Measurements from ENCODE around the gene PRIMPOL. TPM values are rescaled to one million over a fixed set of nuclear protein-coding genes. Genes with fewer than 3 reads are reported as not detected.

Gene PRIMPOL
- total RNA-seq, 1 donor from 2014 or later, result 19.0 TPM

GRCh38 chr4:184671101-184671500 is 21.6 kb downstream of the PRIMPOL start:
- H3K4me1 Mint-ChIP-seq (ENCODE audit: low read depth), result no peaks in the 10 kb centered on the region
- TF ChIP-seq CTCF (IDR thresholded peaks at IDR 0.05; ENCODE audit: unreplicated experiment), result no peak
- DNase-seq (ENCODE audit: low spot score, unreplicated experiment), result no peak
- no peak overlapping the region for H3K4me3 Mint-ChIP-seq (ENCODE audit: low read depth)
- no peaks in the 10 kb centered on the region for H3K9me3 Mint-ChIP-seq (ENCODE audit: low read depth)
- peaks cover 13% of the 10 kb centered on the region for H3K36me3 Mint-ChIP-seq (ENCODE audit: insufficient read depth)
- H3K27ac Mint-ChIP-seq, result no peak overlapping the region
- no peaks in the 10 kb centered on the region for H3K27me3 Mint-ChIP-seq

- no peaks in the 10 kb centered on the region for H3K27me3 Mint-ChIP-seq
- TF ChIP-seq CTCF (IDR thresholded peaks at IDR 0.05; ENCODE audit: unreplicated experiment), result no peak
- peaks cover 13% of the 10 kb centered on the region for H3K36me3 Mint-ChIP-seq (ENCODE audit: insufficient read depth)
- no peaks in the 10 kb centered on the region for H3K9me3 Mint-ChIP-seq (ENCODE audit: low read depth)
- H3K27ac Mint-ChIP-seq, result no peak overlapping the region
- DNase-seq (ENCODE audit: low spot score, unreplicated experiment), result no peak
- no peaks in the 10 kb centered on the region for H3K4me1 Mint-ChIP-seq (ENCODE audit: low read depth)
- no peak overlapping the region for H3K4me3 Mint-ChIP-seq (ENCODE audit: low read depth)
Observed at GRCh38 chr4:184672741-184673140, 23.2 kb downstream of the PRIMPOL start.

- Mint-ChIP-seq H3K4me1 (ENCODE audit: low read depth) (no peaks in the 10 kb centered on the region), H3K27ac (no peak overlapping the region), H3K36me3 (ENCODE audit: insufficient read depth) (peaks cover 7% of the 10 kb centered on the region), H3K27me3 (no peaks in the 10 kb centered on the region), H3K9me3 (ENCODE audit: low read depth) (no peaks in the 10 kb centered on the region), H3K4me3 (ENCODE audit: low read depth) (no peak overlapping the region)
- TF ChIP-seq CTCF (IDR thresholded peaks at IDR 0.05; ENCODE audit: unreplicated experiment), result no peak
- DNase-seq (ENCODE audit: low spot score, unreplicated experiment), result no peak
Observed at GRCh38 chr4:184674011-184674410, 24.5 kb downstream of the PRIMPOL start.

GRCh38 chr4:184675018-184675417 is 25.5 kb downstream of the PRIMPOL start:
- DNase-seq (ENCODE audit: low spot score, unreplicated experiment), result no peak
- Mint-ChIP-seq H3K9me3 (ENCODE audit: low read depth) (peaks cover 3% of the 10 kb centered on the region), H3K27me3 (no peaks in the 10 kb centered on the region), H3K4me3 (ENCODE audit: low read depth) (no peak overlapping the region), H3K36me3 (ENCODE audit: insufficient read depth) (peaks cover 10% of the 10 kb centered on the region), H3K27ac (no peak overlapping the region), H3K4me1 (ENCODE audit: low read depth) (no peaks in the 10 kb centered on the region)
- no peak for TF ChIP-seq CTCF (IDR thresholded peaks at IDR 0.05; ENCODE audit: unreplicated experiment)

GRCh38 chr4:184675821-184676492 is 26.4 kb downstream of the PRIMPOL start:
- Mint-ChIP-seq H3K4me1 (ENCODE audit: low read depth) (no peaks in the 10 kb centered on the region), H3K4me3 (ENCODE audit: low read depth) (no peak overlapping the region), H3K9me3 (ENCODE audit: low read depth) (peaks cover 3% of the 10 kb centered on the region), H3K36me3 (ENCODE audit: insufficient read depth) (peaks cover 13% of the 10 kb centered on the region), H3K27me3 (no peaks in the 10 kb centered on the region), H3K27ac (no peak overlapping the region)
- DNase-seq (ENCODE audit: low spot score, unreplicated experiment), result no peak
- TF ChIP-seq CTCF (IDR thresholded peaks at IDR 0.05; ENCODE audit: unreplicated experiment), result no peak
